HL-60/S4 treated with phorbol 12-myristate 13-acetate at 8.2 ng/mL for 4 days and 3 days (cell line): ENCODE data around the gene UCK1.

Source experiments
- in situ Hi-C: fragments of 300-500 bp; cut with MboI; formaldehyde crosslinking; loops from 2 replicates; pipeline ENCODE4 v1.15.0; 2022; ENCODE audit warnings: low sequenced_read_pairs

The UCK1 gene

DNA sequence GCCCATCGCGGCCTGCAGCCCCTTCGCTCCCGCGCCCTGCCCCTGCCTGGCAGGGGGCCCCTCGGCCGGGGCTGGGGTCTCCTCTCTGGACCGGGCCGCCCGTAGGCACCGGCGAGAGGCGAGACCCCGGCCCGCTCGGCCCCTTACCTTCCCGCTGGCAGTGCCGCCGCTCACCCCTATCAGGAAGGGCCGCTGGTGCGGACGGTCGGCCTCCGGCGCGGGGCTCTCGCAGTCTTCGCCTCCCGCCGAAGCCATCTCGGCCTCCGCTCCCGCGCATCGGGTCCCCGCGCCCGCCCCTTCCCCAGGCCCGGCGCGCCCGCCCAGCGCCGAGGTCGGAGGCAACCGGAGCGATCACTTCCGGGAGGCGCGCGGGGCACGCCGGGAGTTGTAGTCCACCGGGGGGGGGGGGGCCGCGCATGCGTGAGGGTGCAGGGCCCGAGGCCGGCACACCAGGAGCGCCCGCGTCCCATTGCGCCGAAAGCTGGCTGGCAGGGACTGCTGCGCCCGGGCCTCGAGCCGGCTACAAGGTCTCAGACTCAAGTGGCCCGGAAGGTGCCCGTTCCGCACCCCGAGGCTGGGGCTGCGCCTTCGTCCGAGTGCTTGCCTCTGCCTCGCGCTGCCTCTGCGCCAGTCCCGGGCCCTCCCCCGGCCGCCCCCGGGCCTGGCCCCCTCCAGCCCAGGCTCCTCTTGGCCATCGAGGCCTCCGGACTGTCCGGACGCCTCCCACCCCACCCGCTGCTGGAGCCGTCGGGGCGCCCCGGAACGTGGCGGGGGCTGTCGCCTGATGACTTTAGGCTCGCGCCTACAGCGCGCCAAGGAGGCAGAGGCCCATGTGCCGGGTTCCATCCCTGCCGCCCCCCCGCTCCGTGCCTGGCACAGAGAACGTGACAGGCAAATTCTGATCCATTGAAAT, at the start of gene UCK1:
TSS of gene UCK1 (minus strand) at position 344 of the 913 bp plus-strand sequence. CDS start at position 255, 89 bp downstream.
- in situ Hi-C loops = no loop called here

DNA sequence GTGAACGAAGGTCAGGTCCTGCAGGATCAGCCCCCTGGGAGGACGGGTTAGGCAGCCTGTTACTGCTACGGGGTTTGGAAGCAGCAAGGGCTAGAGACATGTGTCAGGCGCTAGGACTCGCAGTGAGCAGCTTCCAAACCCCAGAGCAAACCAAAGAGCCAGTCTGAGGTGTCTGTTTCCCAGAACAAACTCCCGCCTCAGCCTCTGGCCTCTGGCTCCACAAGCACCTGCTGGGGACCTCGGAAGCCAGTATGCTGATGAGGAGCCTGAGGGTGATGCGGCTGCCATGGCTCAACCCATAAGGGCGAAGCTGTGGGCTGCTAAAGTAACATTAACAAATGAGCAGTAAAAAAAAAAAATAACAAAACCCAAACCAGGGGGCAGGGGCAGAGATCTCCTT, 49.3 kb upstream of the UCK1 start:
- in situ Hi-C loops = no loop called here

DNA sequence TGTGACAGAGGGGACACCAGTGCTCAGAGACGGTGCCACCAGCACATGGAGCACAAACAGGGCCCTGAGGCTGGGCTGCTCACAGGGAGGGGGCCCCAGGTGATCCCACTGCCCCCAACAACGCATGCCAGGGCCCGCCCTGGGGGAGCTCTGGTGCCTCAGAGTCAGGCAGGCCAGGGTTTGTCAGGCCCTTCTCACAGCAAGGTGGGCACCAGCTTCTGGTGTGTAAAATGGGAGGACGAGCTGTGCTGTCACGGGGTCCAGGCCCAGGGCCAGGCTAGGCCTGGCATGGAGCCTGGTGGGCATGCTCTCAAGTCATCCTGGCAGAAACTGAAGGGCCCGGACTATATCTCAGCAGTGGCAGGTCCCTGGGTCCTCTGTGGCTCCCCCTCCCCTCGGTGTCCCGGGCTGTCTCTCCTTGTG, 48.7 kb upstream of the UCK1 start:
- in situ Hi-C loops = no loop called here

DNA sequence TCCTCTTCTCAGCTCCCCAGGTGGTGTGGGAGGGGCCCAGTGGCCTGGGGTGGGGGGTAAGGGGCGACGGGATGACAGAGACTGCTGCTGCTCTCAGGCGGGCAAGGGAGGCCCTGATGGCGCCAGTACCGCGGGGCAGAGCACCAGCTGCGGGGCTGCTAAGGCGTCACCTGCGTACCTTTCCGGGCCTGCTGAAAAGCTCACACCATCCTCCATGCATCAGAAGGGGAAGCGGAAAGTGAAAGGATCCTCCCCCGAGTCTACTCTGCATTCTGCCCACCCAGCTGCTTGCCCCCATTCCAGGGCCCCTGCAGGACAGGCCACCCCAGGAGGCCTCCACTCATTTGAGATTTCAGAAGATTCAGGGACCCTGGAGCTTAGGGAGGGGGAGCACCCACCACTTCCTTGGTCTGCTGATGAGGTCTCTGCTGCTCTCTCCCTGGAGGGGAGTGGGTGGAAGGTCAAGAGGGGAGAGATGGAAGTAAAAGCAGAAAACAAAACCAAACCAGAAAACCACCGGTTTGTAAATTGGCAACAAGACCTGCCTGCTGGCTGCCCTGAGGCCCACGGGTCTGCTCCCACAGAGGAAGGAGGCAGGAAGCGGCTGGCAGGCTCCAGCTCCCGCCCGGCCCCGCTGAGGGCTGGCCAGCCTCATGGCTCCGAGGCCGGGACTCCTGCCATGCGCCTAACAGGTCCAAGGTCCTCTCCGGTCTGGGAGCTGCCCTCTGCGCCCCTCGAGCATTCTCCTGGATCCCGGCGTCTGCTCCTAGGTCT, 47.9 kb upstream of the UCK1 start:
- in situ Hi-C loops = no loop called here

DNA sequence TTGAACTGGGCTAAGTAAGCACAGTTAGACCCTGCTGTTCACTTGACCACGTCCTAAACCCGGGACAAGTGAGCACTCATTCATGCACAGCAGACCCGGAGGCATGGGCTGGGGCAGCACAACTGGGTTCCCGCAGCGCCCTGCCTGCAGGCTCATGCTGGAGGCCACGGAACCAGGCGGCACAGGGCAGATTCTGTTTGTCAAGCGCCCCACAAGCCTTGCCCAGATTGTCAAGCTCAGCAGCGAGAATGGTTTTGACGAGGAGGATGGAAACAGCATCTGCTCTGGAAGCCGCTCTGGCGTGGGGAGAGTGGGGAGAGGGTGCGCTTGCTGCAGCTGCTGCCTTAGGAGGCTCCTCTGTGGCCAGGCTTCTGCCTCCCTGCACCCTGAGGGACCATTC, 47.0 kb upstream of the UCK1 start:
- in situ Hi-C loops = no loop called here

DNA sequence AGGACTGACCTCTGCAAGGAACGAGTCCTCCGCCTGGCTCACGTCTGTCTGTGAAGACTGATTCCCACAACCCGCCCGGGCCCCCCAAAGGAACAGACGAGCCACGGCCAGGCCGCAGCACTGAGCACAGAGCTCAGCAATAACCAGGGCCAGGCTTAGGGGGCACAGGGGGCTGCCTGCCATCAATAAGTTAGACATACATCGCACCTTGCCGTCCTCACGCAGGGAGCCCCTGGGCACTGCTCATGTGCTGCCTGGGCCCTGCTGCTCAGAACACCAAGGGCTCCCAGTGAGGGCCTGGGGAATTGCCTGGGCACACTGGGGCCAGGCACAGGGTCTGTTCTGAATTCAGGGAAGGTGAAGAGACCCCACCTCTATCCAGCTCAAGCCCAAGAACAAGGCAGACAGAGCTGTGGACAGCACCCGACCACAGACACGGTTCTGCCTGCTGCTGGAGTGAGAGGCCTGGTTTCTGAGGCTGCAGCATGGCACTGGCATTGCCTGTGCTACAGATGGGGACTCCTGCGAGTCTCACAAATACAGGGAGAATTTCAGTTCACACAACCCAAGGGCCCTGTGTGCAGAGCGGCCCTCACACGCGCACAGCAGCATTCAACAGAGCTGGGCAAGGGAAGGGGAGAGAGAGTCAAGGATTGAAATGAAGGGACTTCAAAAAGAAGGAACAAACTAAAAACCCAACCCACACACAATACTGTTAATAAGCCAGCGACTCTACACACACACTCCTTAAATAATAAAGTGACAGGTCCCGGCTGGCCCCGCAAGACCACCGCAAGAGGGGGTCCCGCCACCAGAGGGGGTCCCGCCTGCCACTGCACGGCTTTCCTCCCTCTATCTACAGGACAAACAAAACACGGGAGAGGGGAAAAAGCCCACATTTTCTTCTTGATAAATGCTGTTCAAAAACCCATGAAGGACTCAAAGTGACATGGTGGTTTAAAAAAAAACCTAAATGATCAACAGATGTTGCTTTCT, 46.2 kb upstream of the UCK1 start:
- in situ Hi-C loops = no loop called here

DNA sequence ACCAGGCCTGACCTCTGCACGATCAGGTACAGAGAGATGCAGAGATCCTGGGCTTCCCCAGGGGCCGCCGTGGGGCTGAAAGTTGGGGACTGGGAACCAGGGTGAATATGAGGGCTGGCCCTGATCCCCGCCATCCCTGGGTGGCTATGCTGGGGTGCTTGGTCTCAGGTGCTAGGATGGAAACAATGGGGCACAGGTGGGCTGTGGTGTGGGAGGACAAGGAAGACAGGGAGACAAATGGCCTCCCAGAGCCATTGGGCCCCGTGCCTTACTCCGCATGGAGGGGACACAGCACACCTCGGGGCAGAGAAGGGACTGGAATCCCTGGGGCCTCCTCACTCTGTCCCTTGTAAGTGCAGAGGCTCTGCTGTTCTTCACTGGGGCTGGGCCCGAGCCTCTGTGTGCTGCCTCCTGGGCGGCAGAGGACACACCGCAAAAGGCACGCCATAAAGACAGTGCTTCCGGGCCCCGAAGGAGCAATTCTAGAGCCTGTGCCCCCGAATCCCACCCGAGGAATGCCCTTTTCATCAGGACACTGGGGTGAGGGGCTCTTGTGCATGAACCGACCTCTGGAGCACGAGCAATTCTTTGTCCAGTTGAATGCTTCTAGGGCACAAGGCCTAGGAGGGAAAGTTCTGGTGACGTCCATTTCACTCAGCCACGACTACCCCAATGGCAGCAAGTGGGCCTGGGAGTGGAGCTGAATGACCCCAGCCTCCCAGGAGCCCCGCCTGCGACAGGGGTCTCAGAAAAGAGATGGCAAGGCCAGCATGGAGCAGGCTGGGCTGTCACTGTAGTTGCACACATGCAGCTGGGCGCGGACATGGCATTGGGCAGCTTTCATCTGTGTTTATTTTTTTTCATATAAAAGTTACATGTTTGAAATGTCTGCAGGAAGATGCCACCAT, 45.1 kb upstream of the UCK1 start:
- in situ Hi-C loops = no loop called here

DNA sequence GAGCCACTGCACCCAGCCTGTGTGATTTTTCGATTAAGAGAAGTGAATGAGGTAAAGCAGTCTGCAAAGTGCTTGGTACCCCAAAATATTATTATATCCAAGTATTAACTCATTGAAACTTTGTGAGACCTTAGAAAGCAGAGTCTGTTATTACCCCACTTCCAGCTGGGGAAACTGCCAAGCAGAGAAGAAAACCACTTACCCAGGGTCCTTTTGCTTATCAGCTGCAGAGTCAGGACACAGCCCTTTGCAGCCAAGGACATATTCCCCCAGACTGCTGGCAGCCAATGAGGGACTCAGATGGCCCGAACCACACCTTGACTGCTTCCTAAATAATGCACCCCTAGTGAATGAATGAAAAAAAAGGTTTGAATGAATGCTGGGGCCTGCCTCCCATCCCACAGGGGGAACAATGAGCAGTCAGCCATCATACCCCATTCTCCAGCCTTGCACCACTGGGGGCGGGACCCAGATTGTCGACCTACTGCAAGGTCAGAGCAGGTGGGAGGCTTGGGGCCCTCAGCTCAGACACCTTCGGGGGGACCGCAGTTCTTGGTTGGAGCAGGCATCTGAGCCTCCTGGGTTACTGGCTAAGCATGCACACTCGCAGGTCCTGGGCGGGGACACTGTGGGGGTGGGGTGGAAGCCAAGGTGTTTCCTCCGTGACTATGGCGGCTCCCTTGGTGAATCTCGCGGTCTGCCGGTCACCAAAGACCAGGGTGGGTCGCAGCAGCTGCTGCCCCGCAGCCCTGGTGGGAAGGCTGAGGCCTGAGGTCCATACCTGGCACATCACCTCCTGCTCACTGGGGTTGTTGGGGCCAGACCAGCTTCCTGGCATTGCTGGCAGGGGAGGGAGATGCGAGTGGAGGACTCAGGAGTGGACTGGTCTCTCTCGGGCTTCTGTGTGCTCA, 43.9 kb upstream of the UCK1 start:
- in situ Hi-C loops = no loop called here

DNA sequence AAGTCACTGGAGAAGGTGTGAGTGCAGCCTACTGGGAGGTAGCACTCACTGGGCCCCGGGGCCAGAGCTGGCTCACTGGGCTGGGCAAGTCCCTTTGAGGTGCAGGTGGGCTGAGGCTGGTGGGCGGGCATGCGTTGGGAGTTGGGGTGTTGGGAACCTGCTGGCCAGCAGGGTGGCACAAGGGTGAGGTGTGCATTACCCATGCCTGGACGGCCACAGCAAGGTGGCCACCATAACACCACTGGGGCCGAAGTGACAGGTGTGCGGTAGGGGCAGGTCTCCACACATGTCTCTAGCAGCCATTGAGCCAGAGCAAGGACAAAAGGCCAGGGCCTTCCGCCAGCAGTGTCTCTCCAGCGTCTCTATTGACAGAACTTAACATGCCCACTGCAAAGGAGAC, 36.8 kb upstream of the UCK1 start:
- in situ Hi-C loops = no loop called here

DNA sequence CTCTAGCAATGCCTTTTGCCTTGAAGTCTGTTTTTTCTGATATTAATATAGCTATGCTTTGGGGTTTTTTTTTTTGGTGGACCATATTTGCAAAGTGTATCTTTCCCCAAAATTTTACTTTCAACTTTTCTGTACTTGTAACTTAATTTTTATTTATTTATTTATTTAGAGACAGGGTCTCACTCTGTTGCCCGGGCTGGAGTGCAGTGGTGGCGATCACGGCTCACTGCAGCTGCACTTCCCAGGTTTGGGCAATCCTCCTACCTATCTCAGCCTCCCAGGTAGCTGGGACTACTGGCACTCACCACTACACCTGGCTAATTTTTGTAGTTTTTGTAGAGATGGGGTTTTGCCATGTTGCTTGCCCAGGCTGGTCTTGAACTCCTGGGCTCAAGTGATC, 35.1 kb upstream of the UCK1 start:
- in situ Hi-C loops = no loop called here

DNA sequence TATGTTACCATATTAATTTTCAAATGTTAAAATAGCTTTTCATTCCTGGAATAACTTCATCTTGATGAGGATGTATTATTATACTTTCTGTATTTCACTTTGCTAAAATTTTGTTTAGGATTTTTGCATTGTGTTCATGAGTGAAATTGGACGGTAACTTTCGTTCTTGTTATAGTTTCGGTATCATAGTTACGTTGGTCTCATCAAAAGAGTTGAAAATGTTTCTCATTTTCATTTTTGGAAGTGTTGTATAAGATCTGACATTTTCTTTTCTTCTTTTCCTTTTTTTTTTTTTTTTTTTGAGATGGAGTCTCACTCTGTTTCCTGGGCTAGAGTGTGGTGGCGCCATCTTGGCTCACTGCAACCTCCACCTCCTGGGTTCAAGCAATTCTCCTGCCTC, 34.3 kb upstream of the UCK1 start:
- in situ Hi-C loops = no loop called here

DNA sequence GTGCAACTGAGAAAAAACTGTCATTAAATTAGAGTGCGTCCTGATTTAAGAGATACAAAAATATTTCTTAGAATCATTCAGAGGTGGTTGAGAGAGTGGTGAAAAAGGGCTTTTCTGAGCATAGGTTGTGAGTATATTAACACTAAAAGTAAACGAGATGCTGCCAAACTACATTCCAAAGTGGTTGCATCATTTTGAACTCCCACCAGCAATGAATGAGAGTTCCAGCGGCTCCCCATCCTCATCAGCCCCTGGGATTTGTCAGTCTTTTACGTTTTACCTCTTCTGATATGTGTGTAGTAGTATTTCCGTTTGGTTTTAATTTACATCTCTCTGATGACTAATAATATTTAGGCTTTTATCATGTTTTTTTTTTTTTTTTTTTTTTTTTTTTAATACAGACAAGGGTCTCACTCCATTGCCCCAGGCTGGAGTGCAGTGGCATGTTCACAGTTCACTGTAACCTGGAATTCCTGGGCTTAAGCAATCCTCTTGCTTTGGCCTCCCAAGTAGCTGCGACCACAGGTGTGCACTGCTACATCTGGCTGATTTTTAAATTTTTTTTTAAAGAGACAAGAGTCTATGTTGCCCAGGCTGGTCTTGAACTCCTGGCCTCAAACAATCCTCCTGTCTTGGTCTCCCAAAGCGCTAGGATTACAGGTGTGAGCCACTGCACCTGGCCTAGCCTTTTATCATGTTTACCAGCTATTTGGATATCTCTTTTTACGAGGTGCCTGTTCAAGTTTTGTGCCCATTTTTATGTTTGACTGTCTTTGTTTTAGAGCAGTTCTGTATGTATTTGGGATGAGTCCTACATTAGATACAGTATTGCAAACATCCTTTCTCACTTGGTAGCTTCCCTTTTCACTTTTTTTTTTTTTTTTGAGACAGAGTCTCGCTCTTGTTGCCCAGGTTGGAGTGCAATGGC, 31.2 kb upstream of the UCK1 start:
- in situ Hi-C loops = no loop called here

DNA sequence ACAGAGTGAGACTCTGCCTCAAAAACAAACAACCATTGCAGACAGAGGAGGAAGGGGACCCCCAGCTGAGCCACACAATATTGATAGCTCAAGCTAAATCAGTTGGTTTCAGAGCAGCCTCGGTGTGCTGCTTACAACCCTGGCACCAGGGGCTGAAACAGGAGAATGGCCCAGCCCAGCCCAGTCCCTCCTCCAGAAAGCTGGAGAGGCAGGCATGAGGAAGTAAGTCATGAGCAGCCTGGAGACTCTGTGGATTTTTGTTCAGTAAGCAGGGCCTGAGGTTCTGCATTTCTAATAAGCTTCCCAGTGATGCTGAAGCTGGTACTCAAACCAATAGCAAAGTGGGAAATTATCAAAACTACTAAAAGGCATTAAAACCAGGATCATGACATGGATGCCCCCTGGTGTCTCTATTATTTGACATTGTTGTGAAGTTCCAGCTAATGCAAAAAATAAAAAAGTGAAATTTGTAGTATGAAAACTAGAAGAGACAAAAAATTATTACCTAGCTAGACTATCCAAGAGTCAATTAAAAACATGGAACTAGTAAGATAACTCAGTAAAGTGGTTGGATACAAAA, 28.4 kb upstream of the UCK1 start:
- in situ Hi-C loops = no loop called here

DNA sequence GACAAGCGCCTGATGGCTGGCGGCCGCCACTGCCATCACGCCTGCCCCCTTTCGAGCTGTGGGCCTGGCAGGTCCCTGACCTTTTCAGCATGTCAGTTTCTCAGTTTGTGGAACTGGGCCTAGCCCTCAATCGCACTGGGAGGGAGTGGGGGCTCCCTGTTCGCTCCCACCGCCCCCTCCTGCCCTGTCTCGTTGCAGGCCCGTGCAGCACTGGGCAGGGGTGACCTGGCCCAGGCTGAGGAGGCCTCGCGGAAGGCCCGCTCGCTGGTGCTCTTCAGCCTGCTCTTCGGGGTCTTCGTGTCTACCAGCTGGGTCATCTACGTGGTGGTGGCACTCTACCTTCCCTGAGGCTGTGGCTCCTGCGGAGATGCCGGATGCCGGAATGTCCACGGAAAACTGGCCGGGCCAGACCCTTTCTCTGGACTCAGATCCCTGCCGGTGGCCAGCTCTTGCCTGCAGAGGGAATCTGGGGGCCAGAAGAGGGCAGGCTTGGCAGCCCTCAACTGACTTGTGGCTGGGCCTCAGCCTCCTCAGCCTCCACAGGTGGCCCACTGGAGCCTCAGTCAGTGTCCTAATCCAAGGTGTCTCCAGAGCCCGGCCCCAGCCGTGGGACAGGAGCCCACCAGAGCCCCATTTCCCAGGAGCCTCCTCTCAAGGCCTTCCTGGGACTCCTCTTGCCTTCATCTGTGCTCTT, 26.9 kb upstream of the UCK1 start:
- in situ Hi-C loops = no loop called here

DNA sequence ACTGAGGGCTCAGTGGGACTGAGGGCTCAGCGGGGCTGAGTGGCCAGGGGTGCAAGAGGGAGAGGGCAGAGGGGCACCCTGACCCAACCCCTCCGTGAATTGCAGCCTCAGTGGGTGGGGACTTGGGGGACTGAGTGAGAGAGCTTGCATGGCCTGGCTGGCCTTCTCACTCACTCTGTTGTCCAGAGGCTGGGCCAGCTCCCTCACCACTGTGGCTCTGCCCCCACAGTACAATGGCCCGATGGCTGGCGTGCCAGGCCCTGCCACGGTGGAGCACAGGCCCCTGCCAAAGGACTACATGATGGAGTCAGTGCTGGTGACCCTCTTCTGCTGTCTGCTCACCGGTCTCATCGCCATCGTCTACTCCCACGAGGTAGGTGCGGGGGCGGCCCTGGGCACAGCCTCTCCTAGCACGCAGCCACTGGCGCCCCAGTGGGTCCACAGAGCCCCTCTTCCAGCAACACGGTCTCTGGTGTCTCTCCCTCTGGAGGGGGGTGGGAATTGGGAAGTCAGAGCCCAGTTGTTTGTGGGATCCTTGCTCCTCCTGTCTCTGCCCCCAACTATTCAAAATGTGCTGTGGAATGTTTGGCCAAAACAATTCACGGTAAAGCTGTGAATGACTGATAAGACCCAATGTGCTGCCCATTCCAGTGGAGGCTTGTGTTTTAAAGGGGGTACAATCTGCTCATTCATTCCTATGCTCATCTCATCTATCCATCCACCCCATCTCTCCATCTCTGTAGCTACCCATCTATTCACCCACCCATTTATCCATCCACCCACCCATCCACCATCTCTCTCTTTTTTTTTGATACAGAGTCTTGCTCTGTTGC, 25.0 kb upstream of the UCK1 start:
- in situ Hi-C loops = no loop called here

DNA sequence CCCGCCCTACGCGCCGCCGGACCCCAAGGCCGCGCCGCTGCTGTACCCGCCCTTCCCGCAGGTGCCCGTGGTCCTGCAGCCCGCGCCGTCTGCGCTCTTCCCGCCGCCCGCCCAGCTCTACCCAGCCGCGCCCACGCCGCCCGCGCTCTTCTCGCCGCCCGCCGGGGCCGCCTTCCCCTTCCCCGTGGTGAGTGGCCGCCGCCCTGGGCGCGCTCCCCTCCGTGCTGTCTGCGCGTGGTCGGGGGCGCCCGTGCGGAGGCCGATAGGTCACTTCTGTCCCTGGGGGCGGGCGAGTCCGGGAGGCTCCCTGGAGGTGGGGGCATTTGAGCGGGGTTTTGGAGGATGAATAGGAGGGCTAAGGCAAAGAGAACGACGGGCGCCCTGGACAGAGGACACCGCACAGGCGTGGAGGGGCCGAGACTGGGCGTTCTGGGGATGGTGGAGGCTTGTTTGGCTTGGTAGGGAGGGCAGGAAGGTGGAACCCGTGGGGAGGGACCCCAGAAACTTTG, 23.8 kb upstream of the UCK1 start:
- in situ Hi-C loops = no loop called here
